ENCODE results near the gene FAM20A.

- TF ChIP-seq, protein P1, sequence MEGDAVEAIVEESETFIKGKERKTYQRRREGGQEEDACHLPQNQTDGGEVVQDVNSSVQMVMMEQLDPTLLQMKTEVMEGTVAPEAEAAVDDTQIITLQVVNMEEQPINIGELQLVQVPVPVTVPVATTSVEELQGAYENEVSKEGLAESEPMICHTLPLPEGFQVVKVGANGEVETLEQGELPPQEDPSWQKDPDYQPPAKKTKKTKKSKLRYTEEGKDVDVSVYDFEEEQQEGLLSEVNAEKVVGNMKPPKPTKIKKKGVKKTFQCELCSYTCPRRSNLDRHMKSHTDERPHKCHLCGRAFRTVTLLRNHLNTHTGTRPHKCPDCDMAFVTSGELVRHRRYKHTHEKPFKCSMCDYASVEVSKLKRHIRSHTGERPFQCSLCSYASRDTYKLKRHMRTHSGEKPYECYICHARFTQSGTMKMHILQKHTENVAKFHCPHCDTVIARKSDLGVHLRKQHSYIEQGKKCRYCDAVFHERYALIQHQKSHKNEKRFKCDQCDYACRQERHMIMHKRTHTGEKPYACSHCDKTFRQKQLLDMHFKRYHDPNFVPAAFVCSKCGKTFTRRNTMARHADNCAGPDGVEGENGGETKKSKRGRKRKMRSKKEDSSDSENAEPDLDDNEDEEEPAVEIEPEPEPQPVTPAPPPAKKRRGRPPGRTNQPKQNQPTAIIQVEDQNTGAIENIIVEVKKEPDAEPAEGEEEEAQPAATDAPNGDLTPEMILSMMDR (IDR thresholded peaks at IDR 0.05; ENCODE audit: low read depth, low read length, missing input control): no peak
- TF ChIP-seq JUND (IDR thresholded peaks at IDR 0.05) (no peak), YY1 (IDR thresholded peaks at IDR 0.05) (no peak)
- TF ChIP-seq, protein P2, sequence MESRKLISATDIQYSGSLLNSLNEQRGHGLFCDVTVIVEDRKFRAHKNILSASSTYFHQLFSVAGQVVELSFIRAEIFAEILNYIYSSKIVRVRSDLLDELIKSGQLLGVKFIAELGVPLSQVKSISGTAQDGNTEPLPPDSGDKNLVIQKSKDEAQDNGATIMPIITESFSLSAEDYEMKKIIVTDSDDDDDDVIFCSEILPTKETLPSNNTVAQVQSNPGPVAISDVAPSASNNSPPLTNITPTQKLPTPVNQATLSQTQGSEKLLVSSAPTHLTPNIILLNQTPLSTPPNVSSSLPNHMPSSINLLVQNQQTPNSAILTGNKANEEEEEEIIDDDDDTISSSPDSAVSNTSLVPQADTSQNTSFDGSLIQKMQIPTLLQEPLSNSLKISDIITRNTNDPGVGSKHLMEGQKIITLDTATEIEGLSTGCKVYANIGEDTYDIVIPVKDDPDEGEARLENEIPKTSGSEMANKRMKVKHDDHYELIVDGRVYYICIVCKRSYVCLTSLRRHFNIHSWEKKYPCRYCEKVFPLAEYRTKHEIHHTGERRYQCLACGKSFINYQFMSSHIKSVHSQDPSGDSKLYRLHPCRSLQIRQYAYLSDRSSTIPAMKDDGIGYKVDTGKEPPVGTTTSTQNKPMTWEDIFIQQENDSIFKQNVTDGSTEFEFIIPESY (IDR thresholded peaks at IDR 0.05): no peak
These were observed 23.2 kb upstream of the FAM20A start for GRCh38 chr17:68624381-68624780.
